Measurements from ENCODE around the gene PPIL3. TPM values are rescaled to one million over a fixed set of nuclear protein-coding genes. Genes with fewer than 3 reads are reported as not detected.

The PPIL3 gene
- total RNA-seq, 4 donors from 2014 or later, result 0.59 to 76.8 (median 27.5) TPM

GRCh38 chr2:200843993-200844948 lies 44.6 kb downstream of the PPIL3 start:
- Histone ChIP-seq H3K27me3 (no peaks in the 10 kb centered on the region), H3K36me3 (no peaks in the 10 kb centered on the region), H3K9me3 (no peaks in the 10 kb centered on the region), H3K4me1 (no peaks in the 10 kb centered on the region), H3K27ac (no peak overlapping the region), H3K4me3 (no peak overlapping the region)
- TF ChIP-seq CTCF (IDR thresholded peaks at IDR 0.05) (no peak), POLR2A (IDR thresholded peaks at IDR 0.05) (no peak)
- no peak for DNase-seq
- intact Hi-C loops (cut with DNase I; ENCODE audit: low total_unique reads), result no loop called here

GRCh38 chr2:200839513-200839912 lies 49.4 kb downstream of the PPIL3 start:
- TF ChIP-seq POLR2A (IDR thresholded peaks at IDR 0.05) (no peak), CTCF (IDR thresholded peaks at IDR 0.05) (no peak)
- Histone ChIP-seq H3K4me3 (no peak overlapping the region), H3K4me1 (no peaks in the 10 kb centered on the region), H3K27me3 (no peaks in the 10 kb centered on the region), H3K9me3 (no peaks in the 10 kb centered on the region), H3K36me3 (no peaks in the 10 kb centered on the region), H3K27ac (no peak overlapping the region)
- intact Hi-C loops (cut with DNase I; ENCODE audit: low total_unique reads), result no loop called here
- no peak for DNase-seq

DNA sequence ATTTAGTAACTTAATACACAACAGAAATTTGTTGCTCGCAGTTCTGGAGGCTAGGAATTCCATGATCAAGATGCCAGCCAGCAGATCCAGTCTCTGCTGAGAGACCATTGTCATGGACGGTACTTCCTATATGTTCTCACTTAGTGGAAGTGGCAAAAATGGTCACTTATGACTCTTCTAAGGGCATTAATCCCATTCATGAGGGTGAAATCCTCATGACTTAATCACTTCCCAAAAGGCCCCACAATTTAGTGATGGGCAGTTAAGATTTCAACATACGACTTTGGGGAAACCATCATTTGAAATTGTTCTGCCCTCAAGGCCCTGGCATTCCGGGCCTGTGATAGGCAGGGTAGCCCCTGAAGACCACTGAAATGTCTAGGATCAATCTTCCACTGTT lies 54.2 kb downstream of the PPIL3 start:
- H3K27ac ChIP-seq, result no peak overlapping the region
- no peak for DNase-seq
- H3K36me3 ChIP-seq, result no peaks in the 10 kb centered on the region
- intact Hi-C loops (cut with DNase I; ENCODE audit: low total_unique reads), result no loop called here
- TF ChIP-seq CTCF (IDR thresholded peaks at IDR 0.05), result no peak
- no peak for TF ChIP-seq POLR2A (IDR thresholded peaks at IDR 0.05)
- no peaks in the 10 kb centered on the region for H3K27me3 ChIP-seq
- H3K9me3 ChIP-seq, result no peaks in the 10 kb centered on the region
- no peak overlapping the region for H3K4me3 ChIP-seq
- no peaks in the 10 kb centered on the region for H3K4me1 ChIP-seq

- no peaks in the 10 kb centered on the region for H3K9me3 ChIP-seq
- H3K4me1 ChIP-seq, result no peaks in the 10 kb centered on the region
- no peak overlapping the region for H3K4me3 ChIP-seq
- TF ChIP-seq CTCF (IDR thresholded peaks at IDR 0.05) (no peak), POLR2A (IDR thresholded peaks at IDR 0.05) (no peak)
- intact Hi-C loops (cut with DNase I; ENCODE audit: low total_unique reads), result no loop called here
- H3K27ac ChIP-seq, result no peak overlapping the region
- no peak for DNase-seq
- no peaks in the 10 kb centered on the region for H3K36me3 ChIP-seq
- H3K27me3 ChIP-seq, result no peaks in the 10 kb centered on the region
Observed at GRCh38 chr2:200829258-200829655, 59.6 kb downstream of the PPIL3 start.

DNA sequence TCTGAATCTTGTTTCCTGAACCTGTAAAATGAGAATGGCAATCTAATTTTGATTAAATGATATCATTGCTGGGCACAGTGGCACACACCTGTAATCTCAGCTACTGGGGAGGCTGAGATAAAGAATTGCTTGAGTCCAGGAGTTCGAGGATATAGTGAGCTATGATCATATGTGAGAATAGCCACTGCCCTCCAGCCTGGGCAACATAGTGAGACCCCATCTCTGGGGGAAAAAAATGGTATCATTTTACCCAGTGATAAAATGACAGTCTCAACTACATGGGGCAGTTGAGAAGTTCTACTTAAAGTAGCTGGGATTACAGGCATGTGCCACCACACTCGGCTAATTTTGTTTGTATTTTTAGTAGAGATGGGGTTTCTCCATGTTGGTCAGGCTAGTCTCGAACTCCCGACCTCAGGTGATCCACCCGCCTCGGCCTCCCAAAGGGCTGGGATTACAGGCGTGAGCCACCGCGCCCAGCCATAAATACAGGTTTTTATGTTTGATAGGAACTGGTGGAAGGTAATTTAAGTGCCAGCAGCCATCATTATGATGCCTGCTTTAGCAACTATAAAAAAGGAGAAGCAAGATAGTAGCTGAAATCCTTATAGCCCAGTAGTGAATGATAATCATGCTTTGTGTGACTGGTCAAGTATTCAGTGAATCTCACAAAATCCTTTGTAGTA lies 60.2 kb downstream of the PPIL3 start:
- Histone ChIP-seq H3K36me3 (no peaks in the 10 kb centered on the region), H3K4me3 (no peak overlapping the region), H3K9me3 (no peaks in the 10 kb centered on the region), H3K4me1 (no peaks in the 10 kb centered on the region), H3K27me3 (no peaks in the 10 kb centered on the region), H3K27ac (no peak overlapping the region)
- intact Hi-C loops (cut with DNase I; ENCODE audit: low total_unique reads), result no loop called here
- TF ChIP-seq CTCF (IDR thresholded peaks at IDR 0.05) (no peak), POLR2A (IDR thresholded peaks at IDR 0.05) (no peak)
- no peak for DNase-seq

Data from uterus (tissue), 4 donors.